ENCODE results near the gene OCIAD2.

DNA sequence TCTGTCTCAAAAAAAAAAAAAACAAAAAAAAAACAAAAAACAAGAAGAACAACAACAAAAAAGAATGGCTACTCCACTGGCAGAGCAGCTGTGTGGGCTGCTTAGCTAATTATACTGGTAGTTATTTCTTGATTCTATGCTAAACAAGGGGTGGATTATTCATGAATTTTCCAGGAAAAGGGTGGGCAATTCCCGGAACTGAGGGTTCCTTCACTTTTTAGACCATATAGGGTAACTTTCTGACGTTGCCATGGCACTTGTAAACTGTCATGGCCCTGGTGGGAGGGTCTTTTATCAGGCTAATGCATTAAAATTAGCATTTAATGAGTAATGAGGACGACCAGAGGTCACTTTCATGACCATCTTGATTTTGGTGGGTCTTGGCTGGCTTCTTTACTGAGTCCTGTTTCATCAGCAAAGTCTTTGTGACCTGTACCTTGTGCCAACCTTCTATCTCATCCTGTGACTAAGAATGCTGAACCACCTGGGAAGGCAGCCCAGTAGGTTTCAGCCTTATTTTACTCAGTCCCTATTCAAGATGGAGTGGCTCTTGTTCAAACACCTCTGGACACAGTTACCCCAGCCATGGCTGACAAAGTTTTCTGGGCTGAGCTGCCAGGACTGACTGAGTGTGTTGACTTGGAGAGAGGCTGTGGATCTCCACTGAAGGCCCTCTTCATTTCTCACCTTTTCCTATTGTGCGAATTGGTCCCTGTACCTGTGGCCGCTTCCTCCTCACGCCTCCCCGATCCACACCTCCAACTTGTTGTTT, 1.3 kb upstream of the OCIAD2 start:
- TF ChIP-seq, protein P1, sequence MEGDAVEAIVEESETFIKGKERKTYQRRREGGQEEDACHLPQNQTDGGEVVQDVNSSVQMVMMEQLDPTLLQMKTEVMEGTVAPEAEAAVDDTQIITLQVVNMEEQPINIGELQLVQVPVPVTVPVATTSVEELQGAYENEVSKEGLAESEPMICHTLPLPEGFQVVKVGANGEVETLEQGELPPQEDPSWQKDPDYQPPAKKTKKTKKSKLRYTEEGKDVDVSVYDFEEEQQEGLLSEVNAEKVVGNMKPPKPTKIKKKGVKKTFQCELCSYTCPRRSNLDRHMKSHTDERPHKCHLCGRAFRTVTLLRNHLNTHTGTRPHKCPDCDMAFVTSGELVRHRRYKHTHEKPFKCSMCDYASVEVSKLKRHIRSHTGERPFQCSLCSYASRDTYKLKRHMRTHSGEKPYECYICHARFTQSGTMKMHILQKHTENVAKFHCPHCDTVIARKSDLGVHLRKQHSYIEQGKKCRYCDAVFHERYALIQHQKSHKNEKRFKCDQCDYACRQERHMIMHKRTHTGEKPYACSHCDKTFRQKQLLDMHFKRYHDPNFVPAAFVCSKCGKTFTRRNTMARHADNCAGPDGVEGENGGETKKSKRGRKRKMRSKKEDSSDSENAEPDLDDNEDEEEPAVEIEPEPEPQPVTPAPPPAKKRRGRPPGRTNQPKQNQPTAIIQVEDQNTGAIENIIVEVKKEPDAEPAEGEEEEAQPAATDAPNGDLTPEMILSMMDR (IDR thresholded peaks at IDR 0.05) = no peak
- TF ChIP-seq EP300 (IDR thresholded peaks at IDR 0.05; ENCODE audit: low read depth) (no peak), POLR2A (IDR thresholded peaks at IDR 0.05) (no peak)
